ENCODE data around the gene PAPPA2.

Gene PAPPA2

GRCh38 chr1:176801514-176802020 lies 338.6 kb downstream of the PAPPA2 start:
- no peak for TF ChIP-seq CTCF (IDR thresholded peaks at IDR 0.05; ENCODE audit: extremely low read depth, insufficient read depth, missing control alignments)
- DNase-seq (ENCODE audit: low spot score) = no peak
- in situ Hi-C loops (cut with MboI; ENCODE audit: low pct_unique_long_range_greater_than_20kb, low sequenced_read_pairs, unreplicated experiment) = no loop called here

- no peak for DNase-seq (ENCODE audit: low spot score)
- TF ChIP-seq CTCF (IDR thresholded peaks at IDR 0.05; ENCODE audit: extremely low read depth, insufficient read depth, missing control alignments) = no peak
- in situ Hi-C loops (cut with MboI; ENCODE audit: low pct_unique_long_range_greater_than_20kb, low sequenced_read_pairs, unreplicated experiment) = no loop called here
Observed at GRCh38 chr1:176802316-176802715, 339.3 kb downstream of the PAPPA2 start.

DNA sequence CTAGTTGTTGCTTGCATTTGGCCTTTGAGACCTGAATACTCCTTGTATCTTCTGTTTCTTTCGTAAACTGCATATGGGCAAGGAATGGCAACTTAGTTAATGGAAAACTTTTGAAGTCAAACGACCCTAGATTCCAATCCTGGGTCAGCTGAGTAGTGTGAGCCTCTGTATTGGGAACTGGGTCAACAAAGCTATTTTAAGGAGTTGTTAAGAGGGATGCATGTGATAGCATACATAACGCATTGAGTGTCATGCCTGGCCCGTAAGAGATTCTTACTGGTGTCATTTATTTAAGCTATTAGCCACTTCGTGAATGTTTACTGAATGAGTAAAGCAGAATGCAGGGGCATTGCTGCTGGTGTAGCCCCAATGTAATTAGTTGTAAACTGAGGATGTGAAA lies 340.1 kb downstream of the PAPPA2 start:
- in situ Hi-C loops (cut with MboI; ENCODE audit: low pct_unique_long_range_greater_than_20kb, low sequenced_read_pairs, unreplicated experiment) = no loop called here
- no peak for TF ChIP-seq CTCF (IDR thresholded peaks at IDR 0.05; ENCODE audit: extremely low read depth, insufficient read depth, missing control alignments)
- no peak for DNase-seq (ENCODE audit: low spot score)

- no peak for DNase-seq (ENCODE audit: low spot score)
- in situ Hi-C loops (cut with MboI; ENCODE audit: low pct_unique_long_range_greater_than_20kb, low sequenced_read_pairs, unreplicated experiment) = no loop called here
- TF ChIP-seq CTCF (IDR thresholded peaks at IDR 0.05; ENCODE audit: extremely low read depth, insufficient read depth, missing control alignments) = no peak
Observed at GRCh38 chr1:176803596-176803995, 340.6 kb downstream of the PAPPA2 start.

- TF ChIP-seq CTCF (IDR thresholded peaks at IDR 0.05; ENCODE audit: extremely low read depth, insufficient read depth, missing control alignments) = no peak
- DNase-seq (ENCODE audit: low spot score) = no peak
- in situ Hi-C loops (cut with MboI; ENCODE audit: low pct_unique_long_range_greater_than_20kb, low sequenced_read_pairs, unreplicated experiment) = no loop called here
Observed at GRCh38 chr1:176809292-176809691, 346.3 kb downstream of the PAPPA2 start.

GRCh38 chr1:176811511-176812288 lies 348.7 kb downstream of the PAPPA2 start:
- TF ChIP-seq CTCF (IDR thresholded peaks at IDR 0.05; ENCODE audit: extremely low read depth, insufficient read depth, missing control alignments) = no peak
- in situ Hi-C loops (cut with MboI; ENCODE audit: low pct_unique_long_range_greater_than_20kb, low sequenced_read_pairs, unreplicated experiment) = no loop called here
- DNase-seq (ENCODE audit: low spot score) = no peak

All from GM13977 (cell line).